Left renal pelvis (tissue), 4 donors: ENCODE data around the gene CA10. TPM values are rescaled to one million over a fixed set of nuclear protein-coding genes. Genes with fewer than 3 reads are reported as not detected.

Experiments used
- DNase-seq, 4 donors: peaks; one replicate each; pipeline ENCODE4 v3.0.0-alpha.2; 2013; ENCODE audit warnings: low read depth in 4 of 4, low spot score in 3 of 4
- polyA plus RNA-seq, 4 donors: library from polyadenylated mRNA; unstranded; fragments of 120-200 nt; gene quantifications; one replicate each; pipeline ENCODE4 v1.2.1, GENCODE V29; 2013; ENCODE audit not compliant: insufficient read length in 4 of 4

The CA10 gene
- polyA plus RNA-seq, 4 donors, result 6.7 to 16.1 (median 10.7) TPM

DNA sequence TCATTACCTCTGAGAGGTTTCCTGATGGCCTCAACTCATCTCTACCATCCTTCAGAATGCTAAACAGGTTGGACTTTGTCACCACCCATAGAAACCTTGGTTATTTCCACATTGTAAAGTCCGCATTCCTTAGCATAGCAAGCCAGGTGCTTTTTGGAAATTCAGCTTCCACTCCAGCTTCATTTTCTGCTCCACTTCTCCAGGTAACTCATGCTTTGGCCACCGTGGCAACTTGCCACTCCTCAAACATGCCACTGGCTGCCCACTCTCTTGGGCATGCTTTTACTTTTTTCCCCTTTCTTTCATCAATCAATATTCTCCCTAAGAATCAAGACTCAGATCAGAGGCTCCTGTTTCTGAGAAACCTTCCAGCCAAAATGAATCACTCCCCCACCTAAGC is 203.3 kb downstream of the CA10 start:
- no peak for DNase-seq

DNA sequence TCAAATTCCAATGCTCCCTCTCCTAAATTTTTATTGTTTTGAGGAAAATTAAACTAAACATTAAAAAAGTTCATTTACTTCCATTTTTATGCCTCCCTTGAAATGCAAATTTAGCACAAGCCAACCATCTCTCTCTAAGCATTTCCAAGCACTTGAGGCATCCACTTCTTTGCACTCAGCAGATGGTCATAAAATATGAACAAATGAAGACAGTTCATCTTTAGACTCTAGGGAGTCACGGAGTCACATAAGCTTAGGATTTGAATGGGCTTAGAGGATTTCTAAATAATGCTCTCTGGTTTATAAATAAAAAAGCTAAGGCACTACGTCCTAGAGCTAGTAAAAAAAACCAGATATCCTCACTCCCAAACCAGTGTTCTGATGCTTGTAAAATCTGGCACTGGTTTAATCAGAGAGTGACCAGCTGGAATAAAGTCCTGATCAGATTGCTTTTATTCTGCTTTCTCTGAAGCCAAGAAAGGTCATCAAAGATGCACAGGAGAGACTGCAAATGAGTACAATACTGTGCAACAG is 204.2 kb downstream of the CA10 start:
- no peak for DNase-seq

DNA sequence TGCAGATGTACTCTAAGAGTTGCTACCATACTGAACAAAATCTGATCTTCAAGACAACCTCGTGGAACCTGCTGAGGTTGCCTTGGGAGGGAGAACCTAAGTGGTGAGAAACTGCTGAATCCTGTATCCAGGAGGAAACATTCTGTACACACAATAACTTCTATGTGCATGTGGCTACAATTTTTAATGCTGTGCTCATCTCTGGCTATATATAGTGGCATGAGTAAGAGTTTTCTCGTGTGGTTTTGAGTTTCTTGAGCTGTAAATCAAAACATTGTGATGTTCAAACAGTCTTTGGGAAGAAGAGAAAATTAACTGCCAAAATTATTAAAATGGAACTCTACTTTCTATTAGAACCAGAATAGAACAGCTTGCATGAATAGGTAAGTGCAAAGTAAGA is 206.8 kb downstream of the CA10 start:
- no peak for DNase-seq

DNA sequence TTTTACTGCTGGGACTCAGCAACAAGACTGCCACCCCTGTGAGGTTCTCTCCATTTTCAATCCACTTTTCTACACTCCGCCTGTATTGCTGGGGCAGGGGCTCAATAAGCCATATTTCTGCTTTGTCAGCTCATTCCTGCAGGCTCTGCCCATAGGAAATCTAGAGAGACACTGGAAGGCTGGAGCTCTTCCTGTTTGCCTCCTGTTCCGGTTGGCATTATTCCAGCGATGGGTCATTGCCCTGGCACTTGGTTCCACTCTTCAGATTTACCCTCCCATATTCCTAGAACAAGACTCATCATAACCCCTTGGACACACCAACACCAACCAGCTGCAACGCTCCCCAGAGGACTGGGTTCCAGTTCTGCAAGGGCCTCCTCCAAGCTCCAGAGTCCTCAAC is 210.4 kb downstream of the CA10 start:
- DNase-seq, result no peak

DNA sequence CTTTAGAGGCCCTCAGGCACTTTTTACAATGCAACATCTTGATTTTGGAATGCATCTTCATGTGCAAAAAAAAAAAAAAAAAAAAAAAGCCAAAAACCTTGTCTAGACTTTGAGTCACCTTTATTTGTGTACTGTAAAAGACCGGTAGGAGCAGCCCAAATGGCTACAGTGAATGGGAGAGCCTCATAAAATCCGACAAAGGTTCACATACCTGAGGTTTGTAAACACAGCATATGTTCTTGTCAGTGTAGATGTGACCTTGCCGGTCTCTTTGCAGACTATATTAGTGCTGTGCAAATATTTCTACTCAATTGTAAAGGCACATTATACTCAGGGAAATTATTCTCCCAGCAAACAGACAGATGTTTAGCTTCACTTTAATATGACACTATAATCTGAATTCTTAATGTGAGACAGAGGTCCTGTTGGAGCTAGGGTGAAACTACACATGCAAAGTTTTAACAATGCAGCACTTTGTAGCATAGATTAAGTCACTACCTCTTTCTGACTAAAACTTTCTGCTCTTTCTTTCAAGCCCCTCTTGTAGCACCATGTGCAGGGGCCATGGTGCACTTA is 211.3 kb downstream of the CA10 start:
- peak in 1 of 4 donors; percentile 3 for DNase-seq

DNA sequence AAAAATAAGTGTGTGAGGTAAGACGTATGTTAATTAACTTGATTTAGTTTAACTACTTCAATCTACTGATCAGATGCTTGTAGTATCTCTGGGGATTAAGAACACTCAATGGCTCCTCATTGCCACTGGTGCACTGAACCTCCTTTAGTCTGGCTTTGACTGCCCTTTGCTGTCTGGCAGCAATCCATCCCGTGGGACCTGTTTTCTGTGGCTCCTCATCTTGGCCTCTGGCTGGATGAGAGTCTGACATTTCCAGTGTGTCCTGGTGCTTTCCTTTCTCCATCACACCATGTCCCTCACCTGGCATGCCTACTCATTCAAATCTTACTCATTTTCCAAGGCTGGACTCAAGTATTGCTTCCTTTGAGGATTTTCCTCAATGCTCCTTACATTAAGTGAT is 212.2 kb downstream of the CA10 start:
- no peak for DNase-seq

DNA sequence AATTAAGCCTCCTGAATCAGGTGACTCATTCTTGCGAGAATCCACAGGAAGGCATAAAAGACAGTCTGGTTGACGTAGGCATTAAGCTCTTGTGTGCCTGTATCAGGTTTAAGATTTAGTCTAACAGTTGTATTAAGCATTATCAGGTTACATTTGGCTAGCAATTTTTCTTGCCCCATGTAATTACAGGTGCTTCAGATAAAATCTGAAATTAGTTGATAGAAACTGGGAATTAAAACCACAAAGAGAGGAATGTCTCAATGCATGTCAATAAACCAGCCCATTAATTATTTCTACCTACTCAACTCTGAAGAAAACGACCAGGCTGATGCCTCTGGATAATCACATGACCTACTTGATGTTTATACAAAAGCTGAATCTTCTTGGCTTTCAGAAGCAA is 217.2 kb downstream of the CA10 start:
- DNase-seq, result no peak

DNA sequence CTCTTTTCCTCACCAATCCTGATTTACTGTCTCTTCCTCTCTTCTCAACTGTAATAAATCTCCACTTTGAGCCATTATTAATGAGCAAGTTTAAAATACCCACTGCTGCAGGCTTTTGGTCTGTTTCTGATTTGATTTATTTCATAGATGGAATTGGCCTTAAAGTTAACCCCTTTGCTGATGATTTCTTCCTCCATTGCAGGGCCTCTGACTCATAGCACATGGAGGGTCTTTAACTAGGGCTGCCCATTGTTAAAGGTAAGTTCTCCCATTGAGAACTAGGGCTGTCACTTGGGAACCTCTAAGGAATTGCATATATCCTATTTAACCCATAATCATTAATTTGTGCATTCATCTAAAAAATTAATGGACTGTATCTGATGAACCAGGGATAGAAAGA is 221.2 kb downstream of the CA10 start:
- no peak for DNase-seq

DNA sequence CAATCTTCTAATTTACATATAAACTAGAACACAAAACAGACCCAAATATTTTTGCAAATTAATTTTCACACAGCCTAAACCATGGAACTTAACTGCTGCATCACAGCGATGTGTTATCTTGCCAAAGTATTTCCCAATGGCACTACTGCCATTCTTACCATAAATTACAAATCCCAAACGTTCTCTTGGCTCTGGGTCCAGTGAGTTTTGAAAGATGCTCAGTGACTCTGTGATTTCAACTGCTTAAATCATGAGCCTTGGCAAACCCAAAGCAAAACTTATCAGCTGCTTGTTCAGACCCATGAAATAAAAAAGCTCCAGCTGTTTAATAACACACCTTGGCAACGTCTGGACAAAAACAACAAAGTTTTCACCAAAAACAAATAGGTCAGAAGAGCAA is 223.0 kb downstream of the CA10 start:
- DNase-seq, result no peak

DNA sequence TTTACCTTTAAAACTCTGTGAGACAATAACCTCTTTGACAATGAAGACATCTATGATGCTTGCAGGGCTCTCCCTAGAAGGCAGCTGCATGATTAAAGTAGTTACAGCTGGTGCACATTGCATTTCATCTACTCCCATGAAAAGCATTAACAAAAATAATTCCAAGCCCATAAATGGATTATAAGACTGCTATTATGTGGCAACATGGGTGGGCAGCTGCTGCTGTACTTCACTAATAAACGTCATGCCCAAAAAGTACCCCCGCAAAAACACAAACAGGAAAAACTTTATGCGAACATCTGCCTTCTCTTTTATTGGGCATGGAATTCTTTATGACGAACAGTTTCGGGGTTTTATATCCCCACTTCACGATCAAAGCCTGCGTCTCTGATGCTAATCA is 224.9 kb downstream of the CA10 start:
- DNase-seq, result no peak

DNA sequence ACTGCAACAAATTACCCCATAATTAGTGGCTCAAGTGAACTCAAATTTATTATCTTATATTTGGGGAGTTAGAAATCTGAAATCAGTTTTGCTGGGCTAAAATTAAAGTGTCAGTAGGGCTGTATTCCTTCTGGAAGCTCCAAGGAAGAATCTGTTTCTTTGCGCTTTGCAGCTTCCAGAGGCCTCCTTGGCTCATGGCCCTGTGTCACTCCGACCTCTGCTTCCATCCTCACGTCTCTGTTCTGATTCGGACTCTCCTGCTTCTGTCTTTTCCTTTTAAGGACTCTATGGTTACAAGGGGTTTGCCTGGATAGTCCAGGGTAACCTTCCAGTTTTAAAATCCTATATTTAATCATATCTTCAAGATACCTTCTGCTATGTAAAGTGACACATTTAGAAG is 232.1 kb downstream of the CA10 start:
- no peak for DNase-seq

DNA sequence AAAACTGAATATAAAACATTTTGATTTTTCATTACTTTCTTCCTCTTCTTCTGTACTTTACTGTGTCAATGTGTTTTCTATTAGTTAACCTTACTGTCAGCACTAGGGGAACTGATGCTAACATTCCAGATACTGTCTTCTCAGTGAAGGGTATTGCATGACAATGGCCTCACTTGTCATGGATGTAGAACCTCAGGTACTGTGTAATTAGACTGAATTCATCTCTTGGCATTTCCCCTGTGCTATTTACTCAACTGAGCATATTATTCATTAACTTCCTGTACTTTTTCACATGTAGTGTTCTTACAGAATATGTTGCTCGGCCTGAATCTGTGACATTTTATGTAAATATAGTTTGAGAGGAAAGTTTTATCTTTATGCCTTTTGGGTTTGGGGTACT is 237.0 kb downstream of the CA10 start:
- DNase-seq, result no peak

DNA sequence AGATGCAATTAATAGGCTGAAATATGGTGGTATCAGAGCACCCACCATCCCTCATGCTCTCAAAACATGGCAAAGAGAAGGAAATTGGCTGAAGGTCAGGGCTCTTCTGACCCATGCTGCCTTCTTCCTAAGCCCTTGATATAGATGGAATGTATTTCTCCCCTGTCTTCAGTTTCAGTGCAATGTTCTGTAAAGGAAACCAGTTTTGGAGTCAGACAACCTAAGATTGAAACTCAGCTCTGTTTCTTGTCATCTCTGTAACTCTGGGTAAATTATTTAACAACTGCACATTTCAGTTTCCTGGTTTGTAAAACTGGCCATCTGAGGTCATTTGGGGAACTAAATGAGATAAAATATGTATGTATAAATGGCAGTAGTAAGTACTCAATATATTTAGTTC is 243.9 kb downstream of the CA10 start:
- DNase-seq, result no peak

DNA sequence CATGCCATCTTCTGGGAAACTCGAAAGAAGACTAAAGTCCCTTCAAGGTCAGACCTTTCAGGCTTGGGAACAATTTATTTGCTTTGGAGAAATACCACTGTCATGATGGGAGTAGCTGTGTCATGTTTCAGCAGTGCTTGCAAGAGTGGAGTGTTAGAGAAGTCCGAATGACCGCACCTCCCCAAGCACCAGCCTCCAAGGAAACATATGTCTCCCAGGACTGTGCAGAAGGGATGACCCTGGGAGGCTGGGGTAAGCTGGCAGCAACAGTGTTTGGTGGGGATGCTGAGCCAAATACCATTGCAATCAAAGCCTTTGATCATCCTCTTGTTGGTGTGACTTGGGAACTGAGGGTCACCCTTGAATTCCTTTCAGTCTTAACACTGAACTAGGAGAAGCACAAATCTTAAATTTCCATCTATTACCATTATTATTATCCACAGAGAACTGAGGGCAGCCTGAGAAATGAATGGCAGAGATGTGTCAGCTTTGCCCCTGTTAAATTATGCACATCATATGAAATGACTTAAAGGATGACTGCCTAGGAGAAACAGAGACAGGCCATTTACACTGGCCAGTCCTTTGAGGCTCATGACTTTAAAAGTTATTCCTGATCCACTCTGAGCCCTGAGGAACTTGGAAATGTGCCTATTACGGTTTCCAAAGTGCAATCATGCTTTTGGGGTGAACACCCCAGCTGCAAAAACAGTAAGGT is 244.9 kb downstream of the CA10 start:
- DNase-seq, result no peak

DNA sequence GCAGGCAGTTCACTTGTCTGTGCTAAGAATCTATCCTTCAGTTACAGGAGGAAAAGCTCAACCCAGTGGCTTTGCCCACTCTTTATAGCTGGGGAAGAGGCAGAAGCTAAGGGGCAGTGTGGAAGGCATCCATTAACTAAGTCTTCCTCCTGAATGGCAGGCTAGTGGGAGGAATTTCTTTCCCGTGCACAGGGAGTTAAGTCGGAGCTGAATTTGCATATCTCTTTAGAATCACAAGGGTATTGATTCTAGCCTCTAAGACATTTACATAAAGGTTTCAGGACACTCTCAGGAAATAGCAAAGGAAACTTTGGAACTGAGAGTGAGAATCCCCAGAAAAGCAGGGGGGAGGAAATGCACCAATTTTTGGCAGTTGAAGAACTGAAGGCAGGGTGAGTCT is 245.6 kb downstream of the CA10 start:
- DNase-seq, result no peak

DNA sequence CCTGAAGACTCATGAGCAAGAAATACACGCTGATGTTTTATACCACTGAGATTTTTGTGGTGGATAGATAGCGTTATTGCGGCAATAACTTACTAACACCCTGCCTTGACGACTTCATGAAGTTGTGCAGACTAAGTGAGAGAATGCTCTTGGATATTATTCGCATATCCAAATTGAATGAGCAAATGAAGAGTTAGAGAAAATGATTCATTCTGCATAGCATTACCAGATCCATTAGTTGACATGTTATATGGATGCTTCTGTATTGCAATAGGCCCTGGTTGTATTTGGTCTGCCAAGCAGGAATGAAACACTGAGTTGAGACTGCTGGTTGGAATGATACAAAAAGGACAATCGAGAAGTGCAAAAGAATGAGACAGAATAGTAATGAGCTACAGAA is 247.3 kb downstream of the CA10 start:
- DNase-seq, result no peak

DNA sequence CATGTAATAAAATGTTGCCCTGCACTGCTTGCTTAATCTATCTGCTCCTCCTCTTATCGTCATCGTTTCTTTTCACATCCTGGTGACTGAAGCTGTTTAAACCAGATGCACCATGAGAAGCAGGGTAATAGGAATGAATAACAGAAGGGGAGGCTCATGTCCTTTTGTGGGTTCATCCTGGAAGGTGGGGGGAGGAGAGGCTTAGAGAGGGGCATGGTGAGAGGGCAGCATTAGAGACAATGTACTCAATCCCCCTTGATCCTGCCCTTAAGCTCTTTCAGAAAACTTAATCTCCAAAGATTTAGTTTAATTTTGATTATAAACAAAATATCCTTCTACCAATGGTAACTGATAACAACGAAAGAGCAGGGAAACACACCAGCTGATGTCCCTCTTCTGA is 248.5 kb downstream of the CA10 start:
- DNase-seq, result no peak

DNA sequence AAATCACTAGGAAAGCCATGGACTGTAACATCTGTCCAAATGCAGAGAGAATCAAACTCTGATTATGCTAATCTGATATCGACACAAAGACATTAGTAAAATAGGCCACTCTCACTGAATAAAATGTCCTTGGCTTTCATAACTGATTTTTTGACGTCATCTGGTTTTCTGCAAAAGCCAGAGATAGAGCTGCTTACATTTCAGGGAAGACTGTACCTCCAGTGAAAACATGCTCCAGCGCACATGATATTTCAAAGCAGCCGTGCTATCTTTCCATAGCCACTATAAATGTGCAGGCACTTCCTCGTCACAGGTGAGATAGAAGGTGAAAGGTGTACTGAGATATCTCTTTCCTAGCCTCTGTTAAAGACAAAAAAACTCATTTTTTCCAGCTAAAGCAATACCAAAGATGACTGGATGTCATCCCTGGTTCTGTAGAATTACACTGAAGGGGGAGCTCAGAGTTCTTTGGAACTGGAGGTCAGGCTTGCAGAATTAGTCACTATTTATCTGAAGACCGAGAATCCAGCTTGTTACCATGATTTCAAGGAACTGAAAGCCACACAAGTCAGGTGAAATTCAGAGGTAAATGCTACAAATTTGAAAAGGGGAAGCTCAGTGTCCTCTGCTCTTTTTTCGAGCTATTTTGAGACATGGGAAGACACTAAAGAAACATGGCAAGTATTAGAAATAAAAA is 249.5 kb downstream of the CA10 start:
- DNase-seq, result no peak

DNA sequence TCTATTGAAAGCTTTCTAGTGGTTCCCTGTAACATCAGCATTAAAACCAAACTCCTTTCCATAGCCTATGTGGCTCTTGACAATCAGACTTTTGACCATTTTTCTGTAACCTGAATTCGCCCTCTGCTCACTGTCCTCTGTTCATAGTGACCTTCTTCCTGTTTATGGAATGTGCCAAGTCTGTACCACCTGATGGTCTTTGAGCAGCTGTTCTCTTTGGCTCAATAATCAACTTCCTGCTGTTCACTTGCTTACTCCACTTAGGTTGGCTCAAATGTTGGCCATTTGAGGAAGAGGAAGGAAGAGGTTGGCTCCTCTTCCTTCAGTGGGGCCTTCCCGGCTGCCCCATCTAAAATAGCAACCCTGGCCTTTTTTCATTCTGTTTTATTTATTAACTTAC is 251.5 kb downstream of the CA10 start:
- no peak for DNase-seq

DNA sequence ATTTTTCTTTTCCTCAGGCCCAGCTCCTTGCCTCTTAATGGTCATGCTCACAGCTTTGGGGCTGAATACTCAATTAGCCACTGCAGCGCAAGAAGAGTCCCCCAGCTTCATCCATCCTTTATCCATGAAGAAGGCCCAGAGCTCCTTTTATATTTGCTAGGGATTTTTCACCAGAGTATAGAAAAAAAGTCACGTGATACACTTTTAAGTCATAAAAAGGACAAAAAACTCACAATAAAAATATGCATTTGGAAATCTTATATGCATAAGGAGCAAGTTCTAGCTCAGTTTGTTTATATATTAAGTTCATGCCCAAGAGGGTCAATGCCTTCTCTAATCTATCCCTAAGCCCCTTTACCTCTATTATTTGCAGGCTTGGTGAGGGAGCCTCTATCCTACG is 254.1 kb downstream of the CA10 start:
- no peak for DNase-seq

DNA sequence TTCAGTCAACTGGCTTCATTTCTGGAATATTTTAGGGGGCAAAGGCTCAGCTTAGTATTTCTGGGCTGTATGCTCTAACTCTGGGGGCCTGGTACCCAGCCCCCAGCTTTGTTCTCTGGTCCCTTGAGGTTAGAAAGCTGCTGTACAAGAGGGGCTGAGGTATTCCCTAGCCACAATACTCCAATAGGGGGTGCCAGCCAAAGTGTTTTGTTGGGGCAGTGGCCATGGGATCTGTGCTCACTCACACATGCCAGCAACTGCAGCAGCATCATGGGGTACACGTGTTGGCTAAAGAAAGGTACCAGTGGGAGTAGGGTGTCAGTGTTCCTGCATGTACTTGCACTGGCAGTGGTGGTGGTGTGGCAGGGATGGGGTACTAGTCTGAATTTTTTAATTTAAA is 257.3 kb downstream of the CA10 start:
- no peak for DNase-seq

DNA sequence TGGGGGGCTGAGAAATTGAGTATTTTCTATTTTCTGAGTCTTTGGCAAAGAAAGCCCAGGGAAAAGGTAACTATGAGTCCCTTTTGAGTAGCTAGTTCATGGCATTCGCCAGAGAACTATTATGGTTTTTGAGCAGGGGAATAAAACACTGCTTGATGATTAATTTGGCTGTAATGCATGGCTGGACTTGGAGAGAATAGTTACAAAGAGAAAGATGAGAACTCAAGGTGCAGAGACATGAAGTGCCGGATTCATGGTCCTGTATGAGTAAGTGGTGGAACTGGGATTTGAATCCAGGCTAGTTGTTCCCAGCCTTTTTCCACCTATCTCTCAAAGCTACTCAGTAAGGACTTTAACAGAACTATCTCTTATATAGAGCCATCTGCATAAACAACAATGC is 266.6 kb downstream of the CA10 start:
- DNase-seq, result no peak
